Limb (tissue), 2 donors: ENCODE results near the gene UBE2J2.
"Not testable (repeated sequence)": the region's sequence is repeated elsewhere in the genome, so short reads cannot be mapped to it uniquely, and the experiment has no call there.

Experiments used
- DNase-seq, 2 donors: peaks; one replicate each; pipeline ENCODE4 v3.0.0-alpha.2; 2016; ENCODE audit errors: extremely low spot score in 2 of 2

The UBE2J2 gene

DNA sequence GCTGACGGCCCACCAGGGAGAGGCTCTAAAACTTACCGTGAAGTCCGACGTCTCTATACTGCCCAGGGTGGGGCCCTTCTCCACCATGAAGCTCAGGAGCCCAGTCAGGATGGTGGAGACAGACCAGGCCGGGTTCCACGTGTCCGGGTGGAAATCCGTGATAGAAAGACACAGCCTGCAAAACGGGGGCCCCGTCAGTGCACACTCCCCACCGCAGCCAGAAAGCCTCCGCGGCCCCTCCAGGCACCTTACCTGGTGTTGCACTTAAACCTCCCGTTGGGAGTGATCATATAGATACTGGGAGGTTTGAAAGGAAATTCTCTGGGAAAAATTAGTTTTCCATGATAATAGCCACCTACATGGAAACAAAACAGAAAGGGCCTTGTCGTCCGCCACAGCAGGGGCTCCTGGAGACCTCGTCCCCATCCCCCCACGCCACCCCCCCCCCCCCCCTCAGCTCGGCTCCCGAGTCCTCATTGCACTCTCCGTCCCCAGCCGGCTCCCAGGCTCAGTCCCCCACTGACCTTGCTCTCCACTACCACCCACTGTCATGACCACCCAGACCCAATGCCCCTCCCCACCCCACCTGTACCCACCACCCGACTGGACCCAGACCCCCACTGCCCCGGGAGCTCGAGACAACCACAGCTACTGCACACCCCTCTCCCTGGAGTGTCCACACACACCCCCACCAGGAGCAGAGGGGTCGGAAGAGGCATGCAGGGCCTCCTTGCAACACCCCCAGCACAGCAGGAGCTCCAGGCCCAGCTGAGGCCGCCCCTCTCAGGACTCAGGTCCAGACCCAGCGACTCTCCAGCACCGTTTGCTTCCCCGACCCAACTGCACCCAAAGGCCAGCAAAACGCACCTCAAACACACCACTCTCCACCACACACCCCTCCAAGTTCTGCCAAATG lies 16.4 kb downstream of the UBE2J2 start:
- no peak for DNase-seq

DNA sequence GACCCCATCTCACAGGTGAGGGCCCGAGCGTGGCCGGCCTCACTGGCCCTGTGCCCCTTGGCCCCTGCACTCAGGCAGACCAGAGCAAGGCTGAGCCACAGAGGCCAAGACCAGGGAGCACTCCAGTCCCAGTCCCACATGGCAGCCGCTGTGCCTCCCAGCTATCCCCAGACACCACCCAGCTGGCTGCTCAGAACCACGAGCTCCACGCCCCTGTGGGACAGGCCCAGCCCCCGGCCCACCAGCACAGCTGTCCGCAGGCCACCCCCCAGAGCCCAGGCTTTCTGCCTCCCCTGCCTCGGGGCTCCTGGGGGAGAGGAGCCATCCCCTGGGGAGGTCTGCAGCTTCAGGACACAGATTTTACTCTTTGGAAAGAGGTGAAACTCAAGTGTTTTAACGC lies 18.0 kb downstream of the UBE2J2 start:
- DNase-seq: no peak

DNA sequence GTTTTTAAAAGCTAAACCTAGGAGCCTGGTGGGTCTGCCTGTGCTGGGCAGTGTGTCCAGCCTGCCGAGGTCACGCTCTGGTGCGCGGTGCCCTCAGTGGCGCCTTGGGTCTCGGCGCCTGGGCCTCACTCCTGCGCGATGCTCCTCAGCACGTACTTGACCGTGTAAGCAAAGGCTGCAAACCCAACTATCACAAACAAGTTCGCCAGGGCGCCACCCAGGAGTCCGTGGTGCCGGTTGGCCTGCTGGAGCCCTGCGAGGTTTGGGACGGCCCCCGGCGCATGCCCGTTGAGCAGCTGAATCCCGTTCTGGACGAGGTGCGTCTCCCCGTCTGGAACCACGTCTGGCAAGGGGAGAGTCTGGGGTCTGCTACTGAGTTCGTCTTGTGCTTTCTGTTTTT lies 18.6 kb downstream of the UBE2J2 start:
- no peak for DNase-seq

DNA sequence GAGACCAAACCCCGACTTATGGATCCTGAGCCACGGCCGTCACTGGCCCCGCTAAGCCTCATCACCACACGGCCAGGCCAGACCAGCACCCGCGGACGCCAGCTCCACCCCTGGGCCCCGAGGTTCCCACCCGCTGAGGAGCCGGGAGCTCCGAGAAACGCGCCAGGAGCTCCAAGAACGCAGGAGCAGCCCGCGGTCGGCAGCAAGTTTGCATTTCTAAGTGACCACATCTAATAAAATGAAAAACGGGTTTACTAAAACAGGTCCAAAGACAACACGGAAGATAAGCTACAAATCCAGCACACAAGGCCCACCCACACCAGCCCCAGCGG lies 19.0 kb downstream of the UBE2J2 start:
- no peak for DNase-seq

DNA sequence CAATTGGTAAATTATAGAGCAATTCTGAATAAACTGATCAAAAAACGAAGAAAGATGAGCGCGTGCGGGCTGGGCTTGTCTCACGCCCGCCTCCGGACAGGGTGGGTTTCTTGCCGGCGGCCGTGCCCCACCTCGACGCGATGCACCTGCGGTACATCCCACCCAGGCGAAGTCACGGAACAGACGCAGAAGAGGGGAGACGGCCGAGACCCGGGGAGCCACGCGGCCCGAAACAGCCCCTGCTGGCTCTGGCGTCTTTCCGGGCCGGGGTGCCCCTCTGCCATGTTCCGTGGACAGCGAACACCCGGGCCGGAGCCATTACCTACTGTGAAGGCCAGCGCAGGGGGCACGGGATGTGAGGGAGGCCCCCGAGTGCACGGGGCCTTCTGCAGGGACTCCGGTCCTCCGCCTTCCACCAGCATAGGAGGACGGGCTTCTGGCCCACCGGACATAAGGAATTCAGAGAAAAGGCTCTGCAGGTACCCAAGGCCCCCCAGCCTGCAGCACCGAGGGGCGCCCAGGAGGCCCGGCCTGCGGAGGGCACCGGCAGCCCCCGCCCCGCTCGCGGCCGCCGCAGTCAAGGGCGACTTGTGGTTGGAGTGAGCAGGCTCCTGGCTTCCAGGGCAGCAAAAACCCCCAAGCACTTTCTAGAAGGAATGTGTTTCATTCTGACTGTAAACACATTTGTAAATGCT lies 19.5 kb downstream of the UBE2J2 start:
- no peak for DNase-seq

DNA sequence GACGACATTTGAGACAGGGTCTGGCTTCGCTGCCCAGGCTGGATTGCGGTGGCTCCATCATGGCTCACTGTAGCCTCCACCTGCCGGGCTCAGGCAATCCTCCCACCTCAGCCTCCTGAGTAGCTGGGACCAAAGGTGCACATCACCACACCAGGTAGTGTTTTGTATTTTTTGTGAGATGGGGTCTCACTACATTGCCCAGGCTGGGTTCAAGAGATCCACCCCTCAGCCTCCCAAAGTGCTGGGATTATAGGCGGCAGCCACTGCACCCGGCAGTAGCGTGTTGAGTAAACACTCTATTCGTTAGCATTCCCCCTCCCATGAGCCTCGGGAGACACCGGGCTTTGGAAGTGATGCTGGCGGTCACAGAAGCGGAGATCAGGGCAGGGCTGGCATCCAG lies 20.3 kb downstream of the UBE2J2 start:
- no peak for DNase-seq

DNA sequence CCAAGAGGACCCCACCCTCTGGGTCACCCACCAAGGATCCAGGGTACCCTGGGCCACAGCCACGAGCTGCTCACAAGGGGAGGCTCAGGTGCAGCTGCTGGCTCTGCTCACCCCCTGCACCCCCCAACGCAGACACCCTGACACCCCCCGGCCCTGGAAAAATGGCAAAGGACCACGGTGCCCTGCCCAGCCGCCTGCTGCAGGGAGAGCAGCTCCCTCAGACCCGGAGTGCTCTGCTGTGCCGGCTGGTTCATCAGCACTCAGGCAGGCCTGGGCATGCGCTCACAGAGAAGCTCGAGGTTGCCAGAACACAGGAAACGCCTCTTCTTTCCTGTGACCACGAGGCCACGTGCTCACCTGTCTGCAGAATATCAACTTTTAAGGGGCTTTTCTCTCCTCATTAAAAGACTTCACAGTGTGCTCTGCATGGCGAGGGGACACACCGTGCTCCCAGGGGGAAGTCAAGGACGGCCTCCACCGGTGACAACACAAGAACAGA lies 22.8 kb downstream of the UBE2J2 start:
- no peak for DNase-seq

DNA sequence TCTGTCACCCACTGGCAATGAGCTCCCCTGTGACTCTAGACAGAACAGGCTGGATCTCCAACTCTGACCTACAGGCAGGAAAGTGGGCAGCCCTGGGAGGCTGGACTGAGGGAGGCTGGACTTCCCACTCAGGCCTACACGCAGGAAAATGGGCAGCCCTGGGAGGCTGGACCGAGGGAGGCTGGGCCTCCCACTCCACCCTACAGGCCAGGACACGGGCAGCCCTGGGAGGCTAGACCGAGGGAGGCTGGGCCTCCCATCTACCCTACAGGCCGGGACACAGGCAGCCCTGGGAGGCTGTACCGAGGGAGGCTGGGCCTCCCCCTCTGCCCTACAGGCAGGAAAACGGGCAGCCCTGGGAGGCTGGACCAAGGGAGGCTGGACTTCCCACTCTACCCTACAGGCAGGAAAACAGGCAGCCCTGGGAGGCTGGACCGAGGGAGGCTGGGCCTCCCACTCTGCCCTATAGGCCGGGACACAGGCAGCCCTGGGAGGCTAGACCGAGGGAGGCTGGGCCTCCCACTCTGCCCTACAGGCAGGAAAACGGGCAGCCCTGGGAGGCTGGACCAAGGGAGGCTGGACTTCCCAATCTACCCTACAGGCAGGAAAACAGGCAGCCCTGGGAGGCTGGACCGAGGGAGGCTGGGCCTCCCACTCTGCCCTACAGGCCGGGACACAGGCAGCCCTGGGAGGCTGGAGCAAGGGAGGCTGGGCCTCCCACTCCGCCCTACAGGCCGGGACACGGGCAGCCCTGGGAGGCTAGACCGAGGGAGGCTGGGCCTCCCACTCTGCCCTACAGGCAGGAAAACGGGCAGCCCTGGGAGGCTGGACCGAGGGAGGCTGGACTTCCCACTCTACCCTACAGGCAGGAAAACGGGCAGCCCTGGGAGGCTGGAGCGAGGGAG lies 25.4 kb downstream of the UBE2J2 start:
- not testable (repeated sequence) for DNase-seq

DNA sequence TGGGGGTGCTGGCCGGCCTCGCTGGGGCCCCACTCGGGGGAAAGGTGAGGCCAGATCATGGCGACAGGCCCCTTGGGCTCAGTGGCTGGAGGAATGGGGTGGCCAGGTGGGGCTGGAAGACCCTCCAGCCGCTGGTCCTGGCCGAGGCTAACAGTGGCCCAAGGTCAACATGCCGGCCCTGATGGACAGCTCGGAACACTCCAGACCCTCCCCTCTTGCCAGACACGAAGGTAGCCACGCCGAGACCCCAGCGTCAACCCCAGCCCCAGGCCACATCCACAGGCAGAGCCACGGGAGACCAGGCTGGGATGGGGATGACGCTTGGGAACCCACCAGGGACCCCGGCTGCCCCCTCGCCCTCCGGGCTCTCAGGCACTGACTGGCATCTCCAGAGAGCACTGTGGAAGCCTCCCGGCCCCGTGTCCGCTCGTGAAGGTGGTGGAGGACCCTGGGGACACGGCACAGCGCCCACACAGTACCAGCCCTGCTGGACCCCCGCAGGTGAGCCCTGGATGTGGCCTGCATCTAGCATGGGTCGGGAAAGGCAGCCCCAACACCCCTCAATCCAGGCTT lies 26.2 kb downstream of the UBE2J2 start:
- DNase-seq: no peak

DNA sequence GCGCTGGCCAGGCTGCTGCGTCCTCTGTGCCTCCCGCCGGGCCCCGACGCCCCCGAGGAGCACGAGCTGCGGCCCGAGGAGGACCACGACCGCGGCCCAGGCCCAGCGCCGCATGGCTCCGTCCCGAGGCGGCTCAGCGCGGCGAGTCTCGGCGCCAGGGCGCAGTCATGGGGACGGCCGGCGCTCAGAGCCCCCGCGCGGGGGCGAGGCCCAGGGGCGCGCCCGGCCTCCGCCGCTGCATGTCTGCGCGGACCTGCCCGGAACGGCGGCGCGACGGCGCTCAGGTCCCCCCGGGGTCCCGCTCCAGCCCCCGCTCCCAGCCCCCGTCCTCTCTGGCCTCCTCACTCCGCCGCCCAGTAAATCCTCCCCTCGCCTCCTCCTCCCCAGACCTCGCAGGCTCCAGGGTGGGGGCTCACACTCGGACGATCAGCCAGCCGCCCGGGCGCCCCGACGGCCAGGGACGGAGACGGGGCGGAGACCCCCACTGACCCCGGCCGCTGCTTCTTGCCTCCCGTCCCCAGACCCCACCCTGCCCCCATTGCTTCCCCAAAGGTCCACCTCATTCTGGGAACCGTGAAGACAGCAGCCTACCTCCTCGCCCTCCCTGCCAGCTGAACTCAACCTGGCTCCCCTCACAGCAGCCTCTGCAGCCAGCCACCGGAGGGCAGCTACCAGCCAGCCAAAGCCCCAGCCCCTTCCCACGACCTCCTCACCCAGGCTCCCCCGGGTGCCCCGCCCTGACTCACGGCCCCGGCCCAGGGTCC lies 26.9 kb downstream of the UBE2J2 start, which contains the start of gene C1QTNF12:
Gene C1QTNF12, minus strand, starts transcription at position 146 of the 764 bp plus-strand sequence. Its CDS starts 32 bp downstream, at position 114.
- no peak for DNase-seq

DNA sequence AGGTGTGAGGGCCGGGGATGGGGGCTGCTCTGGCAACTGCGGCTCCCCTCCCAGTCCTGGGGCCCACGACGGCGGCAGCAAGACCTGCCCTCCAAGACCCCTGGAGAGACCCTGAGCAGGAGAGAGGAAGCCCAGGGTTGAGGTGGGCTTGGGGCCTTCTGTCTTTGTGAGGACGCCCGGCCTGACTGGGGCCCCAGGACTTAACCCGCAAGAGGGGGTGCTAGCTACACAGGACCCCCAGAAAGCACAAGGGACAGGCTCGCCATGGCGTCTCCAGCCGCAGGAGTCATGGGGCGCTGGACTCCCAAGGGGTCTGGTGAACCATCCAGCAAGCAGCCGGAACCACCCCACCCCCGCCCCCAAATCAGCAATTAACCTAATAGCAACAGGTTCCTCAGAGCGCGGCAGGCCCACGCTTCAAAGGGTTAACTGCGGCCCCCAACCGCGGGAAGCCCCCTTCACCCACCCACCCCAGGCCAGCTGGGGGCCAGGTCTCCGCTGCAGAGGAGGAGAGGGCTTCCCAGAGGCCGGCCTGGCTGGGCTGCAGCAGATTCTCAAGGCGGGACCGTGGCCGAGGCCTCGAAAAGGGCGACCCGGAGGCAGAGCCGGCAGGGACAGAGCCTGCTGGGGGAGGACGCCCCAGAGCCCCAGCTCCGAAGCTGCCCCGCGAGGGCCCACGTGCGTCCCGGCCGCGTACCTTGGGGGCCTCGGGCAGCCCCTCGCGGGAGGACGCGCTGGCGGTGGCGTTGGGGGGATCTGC lies 27.7 kb downstream of the UBE2J2 start:
- no peak for DNase-seq

DNA sequence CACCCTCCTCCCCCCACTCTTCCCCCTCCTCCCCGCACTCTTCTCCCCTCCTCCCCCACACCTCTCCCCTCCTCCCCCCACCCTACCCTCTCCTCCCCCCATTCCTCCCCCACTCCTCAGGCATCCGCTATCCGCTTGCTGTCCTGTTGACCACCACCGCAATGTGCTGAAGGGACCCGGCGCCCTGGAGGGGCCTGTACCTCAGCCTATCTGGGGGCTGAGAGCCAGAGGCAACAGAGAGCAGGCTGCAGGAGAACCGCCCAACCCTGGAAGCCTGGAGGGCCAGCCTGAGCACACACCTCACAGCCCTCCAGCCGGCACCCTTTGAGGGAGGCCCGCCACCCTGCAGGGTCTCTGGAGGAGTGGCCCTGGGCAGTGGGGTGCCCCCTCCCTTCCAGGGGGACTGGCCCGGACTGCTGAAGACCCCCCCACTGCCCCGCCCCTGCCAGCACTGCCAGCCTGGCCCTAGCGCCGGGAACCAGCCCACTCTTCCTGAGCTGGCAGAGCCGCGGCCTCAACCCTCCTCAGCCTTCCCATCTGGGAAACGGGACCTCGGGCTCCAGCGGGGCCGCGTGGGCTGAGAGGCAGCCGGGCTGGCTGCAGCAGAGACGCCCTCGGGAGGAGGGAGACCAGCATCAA lies 28.4 kb downstream of the UBE2J2 start:
- no peak for DNase-seq

DNA sequence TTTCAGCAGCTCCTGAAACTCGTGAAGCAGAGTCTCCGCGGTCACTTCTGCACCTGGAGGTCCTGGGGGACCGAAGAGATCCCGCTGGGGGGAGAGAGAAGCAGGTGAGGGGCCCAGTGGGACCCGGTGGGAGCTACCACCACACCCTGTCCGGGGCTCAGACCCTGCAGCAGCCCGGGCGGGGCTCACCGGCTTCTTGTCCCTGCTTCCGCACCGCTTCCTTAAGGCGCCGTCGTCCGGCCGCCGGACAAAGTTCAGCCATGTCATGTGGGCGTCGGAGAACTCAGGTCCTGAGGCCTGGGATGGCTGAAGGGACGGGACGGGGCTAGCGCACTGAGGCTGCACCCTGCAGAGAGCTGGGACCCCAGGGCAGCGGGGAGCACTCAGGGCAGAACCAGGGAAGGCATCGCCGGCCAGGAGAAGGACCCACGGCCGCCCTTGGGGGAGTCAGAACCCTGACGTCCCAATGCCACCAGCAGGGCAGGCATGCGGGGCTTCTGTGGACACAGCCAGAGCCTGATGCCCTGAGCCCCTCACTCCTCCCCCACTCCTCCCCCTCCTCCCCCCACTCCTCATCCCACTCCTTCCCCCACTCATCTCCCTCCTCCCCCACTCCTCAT lies 29.4 kb downstream of the UBE2J2 start:
- no peak for DNase-seq

DNA sequence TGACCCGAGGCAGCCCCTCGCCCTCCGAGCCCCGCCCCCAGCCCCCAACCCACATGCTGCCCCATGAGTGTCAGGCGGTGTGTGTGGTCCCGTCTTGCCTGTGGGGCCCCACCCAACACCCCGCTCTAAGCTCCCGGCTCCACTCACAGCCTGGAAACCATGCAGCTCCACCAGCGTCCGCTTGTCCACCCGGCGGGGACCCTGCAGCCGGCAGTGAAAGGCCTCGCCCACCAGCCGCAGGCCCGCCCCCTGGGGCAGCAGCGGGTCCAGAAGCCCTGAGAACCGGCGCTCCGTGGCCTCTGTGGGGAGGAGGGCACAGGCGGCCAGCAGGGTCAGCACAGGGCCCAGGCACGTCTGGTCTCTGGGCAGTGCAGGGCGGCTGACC lies 29.9 kb downstream of the UBE2J2 start:
- DNase-seq: no peak

DNA sequence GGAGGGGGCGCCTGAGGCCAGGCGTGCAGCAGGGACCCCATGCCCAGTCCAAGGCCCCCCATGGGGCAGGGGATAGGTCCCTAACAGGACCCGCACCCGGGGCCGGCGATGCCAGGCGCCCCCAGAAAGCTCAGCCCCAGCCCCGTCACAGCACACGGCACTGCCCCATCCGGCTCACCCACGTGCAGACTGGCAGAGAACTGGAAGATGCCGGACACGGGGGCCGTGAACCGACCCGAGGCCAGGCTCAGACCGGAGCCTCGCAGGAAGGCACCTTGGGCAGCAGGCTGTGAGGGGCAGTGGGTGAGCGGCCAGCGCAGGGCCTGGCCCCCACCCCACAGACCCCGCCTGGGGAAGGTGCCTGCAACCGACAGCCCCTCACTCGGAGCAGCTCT lies 30.4 kb downstream of the UBE2J2 start:
- DNase-seq: no peak

DNA sequence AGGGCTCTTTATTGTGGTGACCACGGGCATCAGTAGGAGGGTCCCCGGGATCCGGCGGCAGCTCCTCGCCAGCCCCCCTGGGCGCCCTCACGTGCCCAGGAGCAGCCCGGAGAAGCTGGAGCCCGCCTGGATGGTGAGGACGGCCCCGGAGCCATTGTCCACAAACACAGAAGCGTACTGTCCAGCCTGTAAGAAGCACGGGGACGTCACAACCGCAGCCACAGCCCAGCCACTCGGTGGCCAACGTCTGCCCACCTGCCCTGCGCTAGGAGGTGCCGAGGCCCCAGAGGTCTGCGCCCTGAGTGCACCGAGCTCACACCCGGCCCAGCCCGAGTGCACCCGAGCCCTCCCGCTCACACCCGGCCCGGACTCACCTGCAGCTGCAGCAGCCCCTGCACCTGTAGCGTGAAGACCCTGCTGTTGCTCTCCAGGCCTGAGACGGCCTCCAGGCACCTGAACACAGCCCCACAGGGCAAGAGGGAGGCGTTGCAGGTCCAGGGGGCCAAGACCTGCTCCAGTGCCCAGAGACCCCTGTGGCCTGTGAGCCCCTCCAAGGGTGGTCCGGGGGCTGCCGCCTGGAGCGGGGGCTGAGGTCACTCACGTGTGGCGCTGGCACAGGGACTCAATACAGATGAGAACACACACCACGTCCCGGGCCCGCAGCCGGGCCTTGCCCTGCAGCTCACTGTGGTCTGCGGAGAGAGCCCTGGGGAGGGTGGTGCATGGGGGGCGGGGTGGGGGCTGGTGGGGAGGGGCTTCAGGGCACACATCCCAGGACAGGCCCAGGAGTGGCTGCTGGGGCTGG lies 31.0 kb downstream of the UBE2J2 start:
- DNase-seq: no peak

DNA sequence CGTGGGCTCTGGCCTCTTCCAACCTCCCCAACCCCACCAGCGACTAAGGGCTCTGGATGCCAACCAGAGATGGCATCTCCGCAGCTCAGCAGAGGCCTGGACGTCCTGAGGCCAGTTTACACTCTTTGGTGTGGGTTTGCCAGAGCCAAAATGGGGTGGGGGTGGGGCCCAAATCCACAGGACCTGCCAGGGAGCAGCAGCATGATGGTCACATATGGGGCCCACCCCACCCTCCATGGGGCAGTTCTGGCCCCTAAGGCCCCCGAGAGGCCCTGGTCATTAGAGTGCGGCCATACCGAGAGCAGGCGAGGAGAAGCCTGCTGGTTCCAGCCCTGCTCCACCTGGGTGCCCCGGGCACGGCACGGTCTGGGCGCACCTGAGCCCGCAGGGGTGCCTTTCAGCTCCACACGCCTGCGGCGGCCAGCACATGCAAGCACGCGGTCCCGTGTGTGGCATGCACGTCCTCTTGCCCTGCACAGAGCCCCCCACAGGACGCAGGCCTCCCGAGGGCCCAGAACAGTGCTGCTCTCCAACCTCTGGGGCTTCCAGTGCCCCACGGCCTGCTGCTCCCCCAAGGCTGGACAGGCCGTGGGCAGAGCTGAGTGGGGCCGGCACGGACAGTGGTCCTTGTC lies 31.9 kb downstream of the UBE2J2 start:
- DNase-seq: no peak
